Activated naive CD4-positive, alpha-beta T cell (primary cell): ENCODE measurements around the gene R3HDM4.

Experiments used
- DNase-seq, 4 experiments: peaks; one replicate each; lab custom pipeline; 2025; lab: John Stamatoyannopoulos, UW

R3HDM4 gene

GRCh38 chr19:912181-913079, 589 bp downstream of the R3HDM4 start:
- peak in 2 of 4 experiments; percentile 48 to 56 for DNase-seq

GRCh38 chr19:911197-912033, 1.6 kb downstream of the R3HDM4 start:
- DNase-seq, result no peak

- peak in 1 of 4 experiments; percentile 19 for DNase-seq
These were observed 5.7 kb downstream of the R3HDM4 start for GRCh38 chr19:907183-907853.

DNA sequence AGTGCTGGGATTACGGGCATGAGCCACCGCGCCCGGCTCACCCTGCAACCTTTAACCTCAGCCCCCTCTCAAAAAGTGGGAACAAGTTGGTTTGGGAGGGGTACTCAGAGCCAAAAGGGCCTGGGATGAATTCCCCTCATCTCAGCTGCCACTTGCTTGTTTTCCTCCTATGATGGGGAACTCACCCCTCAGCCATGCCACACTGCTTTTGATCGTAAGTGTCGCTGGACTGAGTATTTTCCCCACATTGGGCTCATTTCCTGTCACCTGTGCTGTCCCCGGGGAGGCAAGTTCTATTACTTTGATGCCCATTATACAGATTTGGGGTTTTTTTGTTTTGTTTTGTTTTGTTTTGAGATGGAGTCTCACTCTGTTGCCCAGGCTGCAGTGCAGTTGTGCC, 6.5 kb downstream of the R3HDM4 start:
- no peak for DNase-seq

DNA sequence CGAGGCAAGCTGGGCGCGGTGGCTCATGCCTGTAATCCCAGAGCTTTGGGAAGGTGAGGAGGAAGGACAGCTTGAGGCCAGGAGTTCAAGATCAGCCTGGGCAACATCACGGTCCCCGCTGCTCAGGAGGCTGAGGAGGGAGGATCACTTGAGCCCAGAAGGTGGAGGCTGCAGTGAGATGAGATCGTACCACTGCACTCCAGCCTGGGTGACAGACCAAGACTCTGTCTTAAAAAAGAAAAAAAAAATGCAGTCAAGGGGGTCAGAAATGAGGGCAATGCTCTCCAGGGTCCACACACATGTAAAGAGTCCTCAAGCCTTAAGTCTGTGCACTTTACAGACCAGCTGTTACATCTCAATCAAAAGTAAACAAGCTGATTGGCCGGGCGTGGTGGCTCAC, 8.5 kb downstream of the R3HDM4 start:
- DNase-seq, result no peak

DNA sequence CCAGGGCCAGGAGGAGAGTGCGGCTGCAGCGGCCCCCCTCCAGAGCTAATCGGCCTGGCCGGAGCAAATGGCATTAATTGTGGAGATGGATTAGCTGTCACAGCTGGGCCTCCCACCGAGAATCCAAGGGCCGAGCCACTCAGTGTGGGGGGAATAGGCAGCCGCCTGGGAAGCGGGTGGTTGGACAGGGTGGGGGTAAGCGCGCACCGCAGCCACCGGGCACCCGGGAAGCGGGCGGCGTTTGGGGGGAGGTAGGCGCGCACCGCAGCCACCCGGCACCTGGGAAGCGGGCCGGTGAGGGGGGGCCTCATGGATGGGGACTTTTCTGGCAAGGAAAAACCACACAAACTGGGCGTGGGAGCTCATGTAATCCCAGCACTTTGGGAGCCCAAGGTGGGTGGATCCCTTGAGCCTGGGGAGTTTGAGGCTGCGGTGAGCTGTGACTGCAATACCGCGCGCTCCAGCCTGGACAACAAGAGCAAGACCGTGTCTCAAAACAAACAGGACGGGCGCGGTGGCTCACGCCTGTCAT, 9.7 kb downstream of the R3HDM4 start:
- no peak for DNase-seq

DNA sequence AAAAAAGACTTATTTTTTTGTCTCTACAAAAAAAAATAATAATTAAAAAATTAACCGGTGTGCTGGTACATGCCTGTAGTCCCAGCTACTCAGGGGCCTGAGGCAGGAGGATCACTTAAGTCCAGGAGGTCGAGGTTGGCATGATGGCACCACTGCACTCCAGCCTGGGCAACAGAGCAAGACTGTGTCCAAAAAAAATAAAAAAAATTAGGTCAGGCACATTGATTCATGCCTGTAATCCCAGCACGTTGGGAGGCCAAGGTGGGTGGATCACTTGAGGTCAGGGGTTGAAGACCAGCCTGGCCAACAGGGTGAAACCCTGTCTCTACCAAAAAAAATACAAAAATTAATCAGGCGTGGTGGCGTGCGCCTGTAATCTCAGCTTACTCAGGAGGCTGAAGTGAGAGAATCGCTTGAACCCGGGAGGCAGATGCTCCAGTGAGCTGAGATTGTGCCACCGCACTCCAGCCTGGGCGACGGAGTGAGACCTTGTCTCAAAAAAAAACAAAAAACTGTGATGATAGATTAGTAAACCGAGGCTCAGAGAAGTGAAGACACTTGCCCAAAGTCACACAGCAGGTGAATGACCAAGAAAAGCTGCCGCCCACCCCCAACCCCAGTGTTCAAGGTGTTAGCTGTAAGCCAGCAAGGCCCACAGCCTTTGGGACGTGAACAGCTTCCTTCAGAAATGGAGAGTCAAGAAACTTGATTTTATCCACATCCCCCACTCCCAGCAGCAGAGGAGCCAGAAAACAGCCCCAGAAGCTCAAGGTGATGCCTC, 10.4 kb downstream of the R3HDM4 start:
- no peak for DNase-seq

DNA sequence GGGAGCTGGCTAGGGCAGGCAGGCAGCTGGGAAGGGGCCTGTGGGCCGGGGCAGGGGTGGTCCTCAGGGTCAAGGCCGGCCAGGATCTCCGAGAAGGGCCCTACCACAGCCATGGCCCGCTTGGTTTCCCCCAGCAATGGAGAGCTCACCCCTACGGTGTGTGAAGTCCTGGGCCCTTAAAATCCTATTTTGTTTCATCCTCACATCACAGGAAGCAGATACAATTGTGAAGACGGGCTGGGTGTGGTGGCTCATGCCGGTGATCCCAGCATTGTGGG, 11.0 kb downstream of the R3HDM4 start:
- DNase-seq, result no peak

- no peak for DNase-seq
These were observed 11.6 kb downstream of the R3HDM4 start for GRCh38 chr19:901216-902092.

GRCh38 chr19:900302-901111, 12.5 kb downstream of the R3HDM4 start:
- peak in 1 of 4 experiments; percentile 37 for DNase-seq

GRCh38 chr19:900043-900301, 13.0 kb downstream of the R3HDM4 start:
- no peak for DNase-seq

DNA sequence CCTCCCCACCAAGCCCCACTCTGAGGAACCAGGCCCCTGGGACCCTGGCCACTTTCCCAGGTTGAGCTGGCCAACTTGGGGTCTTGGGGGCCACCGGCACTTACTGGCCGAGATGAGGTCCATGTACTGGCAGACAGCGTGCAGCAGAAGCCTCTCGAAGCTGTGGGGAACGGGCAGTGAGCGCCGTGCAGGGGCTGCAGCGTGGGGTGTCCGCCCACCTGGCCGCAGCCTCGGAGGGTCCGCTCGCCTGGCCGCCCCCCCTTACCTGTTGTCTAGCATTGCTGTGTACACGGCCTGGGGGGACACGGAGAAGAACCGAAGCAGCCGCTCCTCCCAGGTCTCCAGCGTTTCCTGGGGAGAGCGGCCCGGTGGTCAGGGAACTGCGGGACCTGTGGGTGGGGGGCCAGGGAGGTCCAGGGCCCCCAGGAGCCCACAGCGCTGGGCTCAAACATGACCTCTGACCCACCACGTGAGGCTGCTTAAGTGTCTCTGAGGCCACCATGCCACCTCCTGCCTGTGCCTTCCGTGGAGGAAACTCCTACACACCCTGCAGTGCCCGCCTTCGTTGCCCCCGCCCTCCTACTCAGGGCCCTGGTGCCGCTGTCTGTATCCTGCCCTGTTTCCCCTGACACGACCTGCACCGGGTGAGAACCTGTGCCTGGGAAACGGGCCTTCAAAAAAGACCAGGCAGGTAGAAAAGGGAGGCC, 13.5 kb downstream of the R3HDM4 start:
- no peak for DNase-seq

DNA sequence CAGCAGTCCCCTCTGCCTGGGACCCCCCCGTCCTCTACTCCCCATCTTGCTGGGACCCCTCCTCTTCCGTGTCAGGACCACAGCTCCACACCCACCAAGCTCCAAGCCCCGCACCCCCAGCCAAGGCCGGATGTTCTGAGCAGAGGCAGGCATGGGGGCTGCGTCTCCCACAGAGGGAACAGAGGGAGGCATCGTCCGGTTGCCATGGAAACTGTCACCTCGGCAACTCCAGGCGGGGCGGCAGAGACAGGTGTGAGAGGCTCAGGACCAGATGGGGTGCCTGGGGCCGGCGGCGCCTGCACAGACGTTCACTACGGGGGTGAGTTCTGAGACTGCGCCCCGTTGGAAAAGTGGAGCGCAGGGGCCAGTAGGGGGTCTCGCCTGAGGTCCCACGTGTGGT, 14.4 kb downstream of the R3HDM4 start:
- DNase-seq, result peak in 2 of 4 experiments; percentile 29 to 45

- no peak for DNase-seq
These were observed 15.5 kb downstream of the R3HDM4 start for GRCh38 chr19:897442-898039.

GRCh38 chr19:896999-897398, 16.0 kb downstream of the R3HDM4 start:
- no peak for DNase-seq

GRCh38 chr19:896434-896833, 16.6 kb downstream of the R3HDM4 start:
- no peak for DNase-seq

GRCh38 chr19:892894-893689, 19.9 kb downstream of the R3HDM4 start, which contains the start of the genes MED16 and RNU6-9:
TSS of gene MED16 (minus strand) at chr19:893187. CDS start at chr19:891131, 2,056 bp downstream.
TSS of gene RNU6-9 (plus strand) at chr19:893484.
- DNase-seq, result peak; percentile 64 to 84 (median 74)
